Epithelial cell of prostate (primary cell): ENCODE measurements around the gene ABTB2.
A peak's percentile ranks its signal among the peaks of the same experiment; 100 is the strongest.

Experiments
- DNase-seq: peaks from one replicate; pipeline ENCODE4 v3.0.0-alpha.2; 2011; ENCODE audit warnings: low read depth, low spot score
- H3K27ac ChIP-seq: fragments of 450-650 bp; 2 replicates; pipeline ENCODE4 v1.5.1; 2017; ENCODE audit warnings: mild to moderate bottlenecking

The ABTB2 gene

GRCh38 chr11:34299284-34299972, 58.4 kb downstream of the ABTB2 start:
- DNase-seq, result no peak
- no peak overlapping the region for H3K27ac ChIP-seq

- no peak for DNase-seq
- H3K27ac ChIP-seq, result no peak overlapping the region
These were observed 58.9 kb downstream of the ABTB2 start for GRCh38 chr11:34298871-34299270.

DNA sequence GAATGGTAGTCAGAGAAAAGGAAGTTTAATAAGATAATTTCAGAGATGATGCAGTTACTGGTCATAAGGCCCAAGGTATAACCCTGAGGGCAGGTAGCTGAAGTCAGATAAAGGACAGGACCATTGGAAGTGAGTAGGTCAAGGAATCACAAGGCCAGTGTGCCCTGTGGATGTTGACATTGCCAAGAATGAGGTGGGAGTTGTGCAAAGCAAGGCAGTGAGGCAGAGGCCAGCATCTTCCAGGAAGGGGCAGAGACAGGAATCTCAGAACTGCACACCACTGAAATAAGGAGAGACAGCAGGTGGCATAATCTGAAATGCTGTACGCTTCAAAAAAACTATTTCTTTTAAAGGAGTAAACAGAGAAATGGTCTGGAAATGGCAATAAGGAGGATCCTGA, 61.4 kb downstream of the ABTB2 start:
- no peak overlapping the region for H3K27ac ChIP-seq
- DNase-seq, result no peak

- no peak overlapping the region for H3K27ac ChIP-seq
- DNase-seq, result no peak
These were observed 65.3 kb downstream of the ABTB2 start for GRCh38 chr11:34292546-34292945.

GRCh38 chr11:34292111-34292510, 65.7 kb downstream of the ABTB2 start:
- no peak for DNase-seq

DNA sequence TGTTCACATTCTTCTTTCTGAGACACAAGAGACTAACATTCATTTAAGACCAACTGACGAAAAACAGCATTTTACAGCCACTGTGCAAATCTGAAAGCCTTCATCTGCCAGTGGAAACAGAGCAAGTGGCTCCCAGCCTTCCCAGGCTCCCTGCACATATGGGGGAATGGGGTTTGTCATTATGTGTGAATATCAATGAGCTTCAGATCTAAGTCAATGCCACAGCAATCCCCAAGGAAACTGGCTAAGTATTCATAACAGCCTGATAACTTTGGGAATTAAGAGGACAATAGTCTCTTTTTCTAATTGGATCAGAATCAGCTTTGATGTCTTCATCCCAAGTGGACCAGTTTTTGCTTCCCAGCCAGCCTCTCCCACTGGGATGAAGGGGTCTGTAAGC, 66.9 kb downstream of the ABTB2 start:
- no peak for DNase-seq
- no peak overlapping the region for H3K27ac ChIP-seq

More at GRCh38 chr11:34292111-34292510, 65.7 kb downstream of the ABTB2 start:
- no peak overlapping the region for H3K27ac ChIP-seq

DNA sequence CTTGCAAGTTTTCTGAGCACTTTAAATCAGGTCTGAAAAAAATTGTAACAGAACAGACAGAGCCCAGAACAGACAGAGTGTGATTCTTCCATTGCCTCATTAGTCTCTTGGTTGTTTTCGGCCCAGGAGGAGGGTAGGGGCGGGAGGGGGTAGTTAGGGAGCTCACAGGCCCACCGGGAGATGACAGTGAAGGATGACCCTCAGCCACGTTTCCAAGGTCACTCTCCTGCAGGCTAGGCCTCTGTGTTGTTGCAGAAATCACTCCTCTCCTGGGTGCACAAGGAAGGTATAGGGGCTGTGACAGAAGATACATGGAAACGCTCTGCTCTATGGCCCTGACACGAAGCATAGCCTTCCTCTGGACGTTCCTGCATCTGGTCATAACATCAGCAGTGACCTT, 69.3 kb downstream of the ABTB2 start:
- no peak for DNase-seq
- H3K27ac ChIP-seq, result no peak overlapping the region

GRCh38 chr11:34284811-34285481, 72.9 kb downstream of the ABTB2 start:
- H3K27ac ChIP-seq, result no peak overlapping the region
- DNase-seq, result no peak

DNA sequence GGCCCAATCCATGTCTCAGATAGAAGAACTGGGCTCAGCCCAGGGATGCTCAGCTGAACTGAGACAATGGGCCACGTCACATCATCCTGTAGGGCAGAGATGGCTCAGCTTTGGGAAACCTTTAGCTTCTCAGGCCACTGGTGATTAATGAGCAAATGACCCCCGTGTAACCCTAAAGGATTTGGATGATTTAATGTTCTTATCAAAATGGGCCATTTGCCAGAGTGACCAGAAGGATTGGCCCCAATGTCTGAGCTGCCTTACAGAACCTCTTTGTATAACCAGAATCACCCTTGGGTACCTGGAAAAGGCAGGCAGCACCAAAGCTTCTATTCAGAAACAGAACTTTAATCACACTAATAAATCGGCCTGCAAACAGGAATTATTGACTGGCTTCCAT, 73.7 kb downstream of the ABTB2 start:
- no peak for DNase-seq

GRCh38 chr11:34280945-34281872, 76.6 kb downstream of the ABTB2 start:
- H3K27ac ChIP-seq, result no peak overlapping the region
- DNase-seq, result no peak

More for the DNA sequence above, 73.7 kb downstream of the ABTB2 start:
- no peak overlapping the region for H3K27ac ChIP-seq

GRCh38 chr11:34278693-34279297, 79.0 kb downstream of the ABTB2 start:
- DNase-seq, result no peak
- H3K27ac ChIP-seq, result no peak overlapping the region

- no peak overlapping the region for H3K27ac ChIP-seq
- DNase-seq, result no peak
These were observed 79.6 kb downstream of the ABTB2 start for GRCh38 chr11:34278175-34278574.

GRCh38 chr11:34277171-34277570, 80.6 kb downstream of the ABTB2 start:
- H3K27ac ChIP-seq, result no peak overlapping the region
- DNase-seq, result no peak

GRCh38 chr11:34276352-34276864, 81.4 kb downstream of the ABTB2 start:
- no peak overlapping the region for H3K27ac ChIP-seq
- no peak for DNase-seq

- DNase-seq, result no peak
- peak overlapping the region; percentile 69 for H3K27ac ChIP-seq
These were observed 82.3 kb downstream of the ABTB2 start for GRCh38 chr11:34275486-34275885.

DNA sequence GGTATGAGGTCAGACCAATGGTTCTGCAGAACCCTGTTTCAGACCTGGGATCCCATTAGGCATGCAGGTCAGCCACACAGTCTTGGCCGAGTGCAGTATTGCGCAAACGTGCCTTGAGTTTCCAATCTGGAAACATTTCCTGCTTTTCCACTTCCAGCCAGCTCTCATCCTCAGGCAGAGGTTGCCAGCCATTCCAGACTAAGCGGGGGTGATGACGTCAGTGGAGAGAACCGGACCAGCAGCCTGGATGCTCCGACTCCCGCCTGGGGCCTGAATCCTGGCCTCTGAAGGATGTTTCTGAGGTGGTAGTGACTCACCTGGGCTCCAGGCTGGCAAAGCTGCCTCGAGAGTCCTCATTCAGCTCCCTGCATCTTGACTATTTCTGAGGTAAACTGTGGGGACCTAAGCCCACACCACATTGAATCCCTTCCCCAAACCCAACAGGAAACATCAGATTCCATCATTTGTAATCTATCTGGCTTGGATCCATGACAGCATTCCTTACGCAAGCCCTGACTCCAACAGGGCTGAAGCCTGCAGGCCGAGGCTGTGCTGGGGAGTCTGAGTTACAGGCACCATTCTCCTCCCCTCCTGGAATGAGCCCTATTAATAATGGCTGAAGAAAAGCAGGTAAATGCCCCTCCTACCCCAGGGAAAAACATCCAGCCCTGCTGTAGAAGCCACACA, 83.0 kb downstream of the ABTB2 start:
- DNase-seq, result peak; percentile 95
- peak overlapping the region; percentile 69 for H3K27ac ChIP-seq

GRCh38 chr11:34273099-34273498, 84.7 kb downstream of the ABTB2 start:
- H3K27ac ChIP-seq, result no peak overlapping the region
- DNase-seq, result no peak

DNA sequence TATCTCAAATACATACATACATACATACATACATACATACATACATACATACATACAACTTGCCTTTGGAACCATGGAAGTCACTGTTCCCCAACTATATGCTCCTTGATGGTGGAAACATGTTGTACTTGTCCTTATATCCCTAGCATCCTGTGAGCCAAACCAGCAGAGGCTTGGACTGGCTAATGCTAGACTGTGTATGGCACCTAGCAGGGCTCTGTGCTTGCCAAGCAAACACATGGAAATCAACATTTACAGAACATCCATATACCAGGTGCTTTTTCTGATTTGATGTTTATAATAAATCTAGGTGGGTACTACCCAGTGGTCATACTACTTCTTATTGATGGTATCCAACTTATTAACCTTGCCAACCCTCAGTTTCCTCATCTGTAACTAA, 86.1 kb downstream of the ABTB2 start:
- DNase-seq, result no peak
- no peak overlapping the region for H3K27ac ChIP-seq

DNA sequence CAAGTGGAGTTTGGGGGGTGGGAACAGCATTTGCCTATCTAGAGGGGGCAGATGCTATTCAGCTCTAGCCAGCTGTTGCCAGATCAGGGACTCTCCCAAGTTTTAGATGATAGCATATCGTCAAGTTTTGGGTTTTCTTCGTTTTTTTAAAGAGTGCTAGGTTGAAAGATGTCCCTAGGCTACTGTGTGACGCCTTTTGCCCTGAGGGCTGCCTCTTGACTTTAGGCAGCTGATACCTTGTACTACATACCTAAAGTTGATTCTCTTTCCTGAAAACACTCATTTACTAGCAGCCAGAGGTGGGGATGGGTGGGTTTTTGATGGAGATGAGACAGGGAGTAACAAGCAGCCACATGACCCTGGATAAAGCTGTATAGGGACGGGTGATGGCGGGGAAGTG, 87.1 kb downstream of the ABTB2 start:
- DNase-seq, result no peak

More for the DNA sequence above, 87.1 kb downstream of the ABTB2 start:
- H3K27ac ChIP-seq, result no peak overlapping the region
